T-cell (primary cell): ENCODE data around the gene HSPA1L. TPM values are rescaled to one million over a fixed set of nuclear protein-coding genes. Genes with fewer than 3 reads are reported as not detected.

Source experiments
- ATAC-seq, 4 experiments: fragments of 200-7000 bp in 3 of 4; fragments of 150-1000 bp in 1 of 4; cut with Tn5 transposase; replicated peaks in 1 of 4; 1 replicate in 3 of 4; 2 replicates in 1 of 4; pipeline ENCODE4 v1.10.0; 2021; ENCODE audit warnings: moderate library complexity in 3 of 4, mild to moderate bottlenecking in 2 of 4, moderate number of reproducible peaks in 1 of 4
- CTCF ChIA-PET, 2 donors: fragments of 300-600 bp; sonication (Branson Sonifier 250); formaldehyde crosslinking; loops; one replicate each; lab custom pipeline; 2022; ENCODE audit warnings: antibody characterized with exemption in 2 of 2; lab: Charles Lee
- POLR2A ChIA-PET, 2 donors: fragments of 300-600 bp; sonication (Branson Sonifier 250); formaldehyde crosslinking; loops; one replicate each; lab custom pipeline; 2022; ENCODE audit warnings: antibody characterized with exemption in 2 of 2; lab: Charles Lee
- DNase-seq, 35 experiments: peaks; one replicate each; pipeline versions ENCODE4 v3.0.0 to v3.0.0-alpha.2; 2013 to 2023
- H3K27ac ChIP-seq: one replicate; pipeline ENCODE4 v1.5.1; 2013; ENCODE audit warnings: low read length
- H3K27me3 ChIP-seq, 2 experiments: replicated peaks in 1 of 2; 1 replicate in 1 of 2; 2 replicates in 1 of 2; pipeline versions ENCODE4 v1.6.1 to v1.7.0; 2013; ENCODE audit warnings: low read length in 1 of 2, mixed read lengths in 1 of 2; ENCODE audit not compliant: control insufficient read depth in 2 of 2, insufficient read depth in 2 of 2; ENCODE audit errors: extremely low read depth in 1 of 2
- H3K36me3 ChIP-seq, 2 donors: 1 replicate in 1 of 2; 2 replicates in 1 of 2; pipeline versions ENCODE4 v1.6.1 to v1.7.0; 2013; ENCODE audit warnings: low read length in 1 of 2; ENCODE audit not compliant: control insufficient read depth in 2 of 2, insufficient read depth in 1 of 2; ENCODE audit errors: extremely low read depth in 1 of 2
- H3K4me1 ChIP-seq, 2 experiments: 1 replicate in 1 of 2; 2 replicates in 1 of 2; pipeline versions ENCODE4 v1.6.1 to v1.7.0; 2013; ENCODE audit warnings: low read length in 2 of 2, mixed read lengths in 1 of 2; ENCODE audit not compliant: insufficient read depth in 2 of 2, control insufficient read depth in 1 of 2; ENCODE audit errors: extremely low read depth in 1 of 2
- H3K4me3 ChIP-seq, 2 donors: 1 replicate in 1 of 2; 2 replicates in 1 of 2; pipeline versions ENCODE4 v1.5.1 to v1.7.0; 2013; ENCODE audit warnings: mild to moderate bottlenecking in 2 of 2, low read length in 1 of 2, moderate library complexity in 1 of 2; ENCODE audit not compliant: control insufficient read depth in 1 of 2; ENCODE audit errors: extremely low read depth in 1 of 2
- H3K9me3 ChIP-seq: 2 replicates; pipeline ENCODE4 v1.7.0; 2013
- H3K27ac Mint-ChIP-seq, 2 donors: one replicate each; pipeline ENCODE4 v1.8.0; 2020 to 2021; ENCODE audit warnings: mild to moderate bottlenecking in 2 of 2, mixed read lengths in 2 of 2
- H3K27me3 Mint-ChIP-seq, 2 donors: one replicate each; pipeline ENCODE4 v1.8.0; 2021 to 2022; ENCODE audit warnings: mixed read lengths in 2 of 2
- H3K36me3 Mint-ChIP-seq: one replicate; pipeline ENCODE4 v1.8.0; 2021; ENCODE audit warnings: mixed read lengths
- H3K4me1 Mint-ChIP-seq, 3 donors: one replicate each; pipeline ENCODE4 v1.8.0; 2020 to 2022; ENCODE audit warnings: mixed read lengths in 3 of 3, mild to moderate bottlenecking in 1 of 3
- H3K4me3 Mint-ChIP-seq, 3 donors: one replicate each; pipeline ENCODE4 v1.8.0; 2020 to 2022; ENCODE audit warnings: mild to moderate bottlenecking in 3 of 3, mixed read lengths in 3 of 3, moderate library complexity in 3 of 3
- H3K9me3 Mint-ChIP-seq, 3 donors: one replicate each; pipeline ENCODE4 v1.8.0; 2020 to 2022; ENCODE audit warnings: mixed read lengths in 3 of 3
- WGBS: methylation state at CpG from one replicate; pipeline ENCODE4 v1.1.5; 2013; ENCODE audit warnings: missing lambda C conversion rate; ENCODE audit not compliant: insufficient coverage; 5-methylcytosine and 5-hydroxymethylcytosine counted together
- total RNA-seq, 35 experiments: library from RNA in 6 of 35; stranded (reverse) in 6 of 35; fragments of 120-200 nt in 1 of 35; gene quantifications; one replicate each; pipeline versions ENCODE4 v1.2.1 to v1.2.4 and lab custom pipeline; 2013 to 2026

The HSPA1L gene
- total RNA-seq, 5 donors from 2014 or later (not counting 1 experiment from before 2014, with no cell fraction given), result 2.8 to 8.5 (median 8.1) TPM

GRCh38 chr6:31765910-31766794 is 48.9 kb downstream of the HSPA1L start:
- Mint-ChIP-seq H3K27ac (no peak overlapping the region), H3K4me1 (peaks cover 9 to 17% (median 9%) of the 10 kb centered on the region in 3 donors), H3K4me3 (no peak overlapping the region), H3K36me3 (peaks cover 15% of the 10 kb centered on the region), H3K9me3 (no peaks in the 10 kb centered on the region), H3K27me3 (no peaks in the 10 kb centered on the region)
- ChIA-PET CTCF (interaction anchor here in 1 of 2 donors (0.6 kb wide), 1 partner anchor 213 kb away, joined by 12 read pairs; no protein-coding TSS in a partner anchor), POLR2A (interaction anchor here in 1 of 2 donors (0.5 kb wide), 1 partner anchor 82 kb away, joined by 9 read pairs; no protein-coding TSS in a partner anchor)
- 84% methylated on average over 33 of the region's 42 CpGs for WGBS
- ATAC-seq, result no peak
- no peak for DNase-seq
- no peak overlapping the region for H3K4me3 ChIP-seq
- no peaks in the 10 kb centered on the region for H3K36me3 ChIP-seq
- H3K9me3 ChIP-seq, result no peaks in the 10 kb centered on the region
- no peak overlapping the region for H3K27ac ChIP-seq
- H3K27me3 ChIP-seq, result no peaks in the 10 kb centered on the region
- H3K4me1 ChIP-seq, result peaks cover 0 to 13% of the 10 kb centered on the region in 2 experiments

DNA sequence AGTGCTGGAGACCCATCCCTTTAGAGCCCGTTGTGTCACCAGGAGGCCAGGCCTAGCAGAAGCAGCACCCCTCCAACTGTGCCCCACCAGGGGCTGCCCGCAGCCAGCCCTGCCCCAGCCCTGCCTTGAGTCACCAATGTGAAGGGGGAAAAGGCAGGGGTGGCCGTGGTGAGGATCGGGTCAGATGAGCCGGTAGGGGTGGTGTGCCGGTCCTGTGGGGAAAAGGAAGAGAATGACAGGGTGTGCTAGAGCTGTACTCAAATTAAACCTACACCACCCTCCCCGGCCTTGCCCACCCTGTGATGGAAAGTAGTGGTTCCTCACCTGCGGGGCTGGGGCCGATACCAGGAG is 49.5 kb downstream of the HSPA1L start:
- Mint-ChIP-seq H3K36me3 (peaks cover 20% of the 10 kb centered on the region), H3K27me3 (no peaks in the 10 kb centered on the region), H3K4me1 (peaks cover 7 to 17% (median 7%) of the 10 kb centered on the region in 3 donors), H3K4me3 (no peak overlapping the region), H3K27ac (no peak overlapping the region), H3K9me3 (no peaks in the 10 kb centered on the region)
- Histone ChIP-seq H3K4me3 (no peak overlapping the region), H3K36me3 (no peaks in the 10 kb centered on the region), H3K4me1 (peaks cover 0 to 8% of the 10 kb centered on the region in 2 experiments), H3K27ac (no peak overlapping the region), H3K27me3 (no peaks in the 10 kb centered on the region), H3K9me3 (no peaks in the 10 kb centered on the region)
- no peak for ATAC-seq
- POLR2A ChIA-PET, result no interaction called here
- DNase-seq, result no peak
- CTCF ChIA-PET, result interaction anchor here in 1 of 2 donors (0.6 kb wide), 1 partner anchor 8 kb away, joined by 7 read pairs; no protein-coding TSS in a partner anchor
- WGBS, result 73% methylated on average over 3 of the region's 9 CpGs

- no peak for DNase-seq
- CTCF ChIA-PET, result no interaction called here
- H3K9me3 Mint-ChIP-seq, result no peaks in the 10 kb centered on the region
- Histone ChIP-seq H3K4me1 (no peaks in the 10 kb centered on the region), H3K9me3 (no peaks in the 10 kb centered on the region), H3K27me3 (no peaks in the 10 kb centered on the region), H3K4me3 (no peak overlapping the region), H3K27ac (no peak overlapping the region), H3K36me3 (no peaks in the 10 kb centered on the region)
- H3K4me3 Mint-ChIP-seq, result no peak overlapping the region
- peaks cover 0 to 11% (median 0%) of the 10 kb centered on the region in 3 donors for H3K4me1 Mint-ChIP-seq
- WGBS, result no CpG with 5 or more reads among the region's 4 CpGs
- peaks cover 28% of the 10 kb centered on the region for H3K36me3 Mint-ChIP-seq
- no peak for ATAC-seq
- H3K27ac Mint-ChIP-seq, result no peak overlapping the region
- POLR2A ChIA-PET, result no interaction called here
- H3K27me3 Mint-ChIP-seq, result no peaks in the 10 kb centered on the region
Observed at GRCh38 chr6:31764198-31764597, 50.9 kb downstream of the HSPA1L start.

- Mint-ChIP-seq H3K27ac (no peak overlapping the region), H3K27me3 (no peaks in the 10 kb centered on the region), H3K36me3 (peaks cover 32% of the 10 kb centered on the region), H3K9me3 (no peaks in the 10 kb centered on the region), H3K4me3 (no peak overlapping the region), H3K4me1 (peaks cover 0 to 9% (median 0%) of the 10 kb centered on the region in 3 donors)
- ChIA-PET POLR2A (no interaction called here), CTCF (no interaction called here)
- DNase-seq, result no peak
- no peak for ATAC-seq
- WGBS, result 100% methylated on average over 1 of the region's 1 CpG
- Histone ChIP-seq H3K36me3 (no peaks in the 10 kb centered on the region), H3K27ac (no peak overlapping the region), H3K9me3 (no peaks in the 10 kb centered on the region), H3K4me3 (no peak overlapping the region), H3K4me1 (no peaks in the 10 kb centered on the region), H3K27me3 (no peaks in the 10 kb centered on the region)
Observed at GRCh38 chr6:31763619-31763940, 51.5 kb downstream of the HSPA1L start.

DNA sequence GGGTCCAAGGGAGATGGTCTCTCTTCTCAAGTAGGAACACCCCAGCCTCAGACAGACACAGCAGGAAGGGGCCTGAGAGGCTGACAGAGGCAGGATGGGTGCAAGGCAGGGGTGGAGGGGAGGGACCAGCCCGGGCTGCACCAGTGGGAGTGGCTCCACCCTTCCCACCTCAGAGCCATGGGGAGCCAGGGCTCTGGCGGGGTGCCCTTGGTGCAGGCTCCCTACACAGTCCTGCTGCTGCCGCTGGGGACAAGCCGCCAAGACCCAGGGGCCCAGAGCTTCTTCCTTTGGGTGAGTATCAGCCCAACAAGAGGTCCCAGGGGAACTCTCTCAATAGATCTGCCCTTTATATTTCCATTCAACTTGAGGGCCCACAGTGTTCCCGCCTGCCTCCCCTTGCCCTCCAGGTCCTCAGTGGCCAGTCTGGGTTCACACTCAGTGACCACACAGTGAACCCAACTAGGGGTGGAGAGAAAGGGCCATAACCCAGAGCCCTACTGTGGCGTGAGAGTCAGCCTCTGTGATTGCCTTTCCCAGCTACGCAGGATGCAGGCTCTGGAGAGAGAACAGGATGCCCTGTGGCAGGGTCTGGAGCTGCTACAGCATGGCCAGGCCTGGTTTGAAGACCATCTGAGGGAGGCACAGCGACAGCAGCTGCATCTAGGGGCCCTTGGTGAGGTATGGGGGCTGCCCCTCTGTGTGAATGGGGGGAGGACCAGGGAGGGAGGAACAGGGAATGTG is 52.0 kb downstream of the HSPA1L start:
- Mint-ChIP-seq H3K27me3 (no peaks in the 10 kb centered on the region), H3K4me1 (peaks cover 0 to 9% (median 0%) of the 10 kb centered on the region in 3 donors), H3K36me3 (peaks cover 32% of the 10 kb centered on the region), H3K27ac (no peak overlapping the region), H3K4me3 (no peak overlapping the region), H3K9me3 (no peaks in the 10 kb centered on the region)
- no peak for DNase-seq
- no peaks in the 10 kb centered on the region for H3K9me3 ChIP-seq
- 99% methylated on average over 6 of the region's 8 CpGs for WGBS
- POLR2A ChIA-PET, result no interaction called here
- H3K27me3 ChIP-seq, result no peaks in the 10 kb centered on the region
- no peak overlapping the region for H3K4me3 ChIP-seq
- no peaks in the 10 kb centered on the region for H3K36me3 ChIP-seq
- H3K4me1 ChIP-seq, result no peaks in the 10 kb centered on the region
- no peak overlapping the region for H3K27ac ChIP-seq
- ATAC-seq, result no peak
- CTCF ChIA-PET, result no interaction called here

DNA sequence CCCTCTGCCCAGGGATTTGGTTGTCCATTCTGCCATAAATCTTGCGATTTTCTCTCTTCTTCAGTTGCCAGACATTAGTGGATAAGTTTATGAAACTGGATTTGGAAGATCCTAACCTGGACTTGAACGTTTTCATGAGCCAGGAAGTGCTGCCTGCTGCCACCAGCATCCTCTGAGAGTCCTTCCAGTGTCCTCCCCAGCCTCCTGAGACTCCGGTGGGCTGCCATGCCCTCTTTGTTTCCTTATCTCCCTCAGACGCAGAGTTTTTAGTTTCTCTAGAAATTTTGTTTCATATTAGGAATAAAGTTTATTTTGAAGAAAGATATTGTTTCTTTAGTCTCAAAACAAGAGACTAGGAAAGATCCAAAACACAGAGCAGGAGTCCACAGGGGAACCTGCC is 52.7 kb downstream of the HSPA1L start, which contains the start of gene SAPCD1:
SAPCD1 (plus strand) TSS at position 301 of the 400 bp plus-strand sequence. CDS start 399 bp downstream, outside the sequence.
- H3K36me3 ChIP-seq, result no peaks in the 10 kb centered on the region
- POLR2A ChIA-PET, result no interaction called here
- peaks cover 0 to 9% (median 0%) of the 10 kb centered on the region in 3 donors for H3K4me1 Mint-ChIP-seq
- H3K4me3 ChIP-seq, result no peak within 1 kb of the TSS
- no peak within 1 kb of the TSS for H3K27ac Mint-ChIP-seq
- no peaks in the 10 kb centered on the region for H3K27me3 ChIP-seq
- H3K9me3 ChIP-seq, result no peaks in the 10 kb centered on the region
- H3K27me3 Mint-ChIP-seq, result no peaks in the 10 kb centered on the region
- DNase-seq (no peak), ATAC-seq (no peak)
- peaks cover 32% of the 10 kb centered on the region for H3K36me3 Mint-ChIP-seq
- CTCF ChIA-PET, result no interaction called here
- no peak within 1 kb of the TSS for H3K4me3 Mint-ChIP-seq
- H3K9me3 Mint-ChIP-seq, result no peaks in the 10 kb centered on the region
- H3K27ac ChIP-seq, result no peak within 1 kb of the TSS
- no CpG with 5 or more reads among the region's 4 CpGs for WGBS
- no peaks in the 10 kb centered on the region for H3K4me1 ChIP-seq
